HCT116 (cell line): ENCODE measurements around the gene FNDC8. TPM values are rescaled to one million over a fixed set of nuclear protein-coding genes. Genes with fewer than 3 reads are reported as not detected.

Experiments used
- ATAC-seq: fragments of 200-7000 bp; cut with Tn5 transposase; 2 replicates; pipeline ENCODE4 v1.9.1; 2020; ENCODE audit warnings: mild to moderate bottlenecking, moderate library complexity
- BruUV-seq: library from RNA; stranded (reverse); fragments of 400-500 nt; replicated peaks from 2 replicates; lab custom pipeline; 2021; lab: Mats Ljungman, UMichigan
- CTCF ChIA-PET: fragments of 300-600 bp; sonication (Branson Sonifier 250); formaldehyde crosslinking; loops from one replicate; lab custom pipeline; 2021; ENCODE audit warnings: antibody characterized with exemption; lab: Charles Lee
- POLR2A ChIA-PET: fragments of 300-600, 350-600 bp; sonication (Branson Sonifier 250); formaldehyde crosslinking; loops from one replicate; lab custom pipeline; 2021; ENCODE audit warnings: antibody characterized with exemption; lab: Charles Lee
- RAD21 ChIA-PET, 2 experiments: fragments of 300-600 bp; sonication (Branson Sonifier 250); formaldehyde crosslinking; loops; one replicate each; lab custom pipeline; 2023; ENCODE audit warnings: low total read pairs in 2 of 2; ENCODE audit not compliant: uncharacterized antibody in 2 of 2, unreplicated experiment in 2 of 2, low non-redundant PET in 1 of 2; lab: Charles Lee
- DNase-seq: peaks from one replicate; pipeline ENCODE4 v3.0.0-alpha.2; 2010; ENCODE audit warnings: low read depth, low spot score
- H2AFZ ChIP-seq: fragments of 200-600 bp; shearing (Covaris generic), sonication (generic); 2 replicates; pipeline ENCODE4 v1.6.1; 2017; ENCODE audit warnings: low read depth, mixed run types, mixed read lengths, antibody characterized with exemption, low read length; ENCODE audit not compliant: poor library complexity, severe bottlenecking
- H3K27ac ChIP-seq: 2 replicates; pipeline ENCODE4 v1.5.1; 2012; ENCODE audit warnings: low read depth, low read length
- H3K27me3 ChIP-seq: fragments of 200-600 bp; sonication (generic); 2 replicates; pipeline ENCODE4 v1.6.1; 2016; ENCODE audit warnings: mixed run types, low read length, mixed read lengths; ENCODE audit not compliant: insufficient read depth
- H3K36me3 ChIP-seq, 2 experiments: fragments of 200-500 bp in 1 of 2; fragments of 200-600 bp in 1 of 2; sonication (Bioruptor generic) in 1 of 2; sonication (generic) in 1 of 2; 2 replicates each; pipeline versions ENCODE4 v1.5.1 to v1.6.1; 2014 to 2016; ENCODE audit warnings: low read length in 2 of 2, inconsistent platforms in 1 of 2, mixed read lengths in 1 of 2, mixed run types in 1 of 2; ENCODE audit not compliant: insufficient read depth in 2 of 2, control insufficient read depth in 1 of 2
- H3K4me1 ChIP-seq, 2 experiments: fragments of 200-600 bp in 1 of 2; sonication (generic) in 1 of 2; 2 replicates each; pipeline versions ENCODE4 v1.5.1 to v1.6.1; 2012 to 2017; ENCODE audit warnings: low read length in 2 of 2, inconsistent platforms in 1 of 2, mild to moderate bottlenecking in 1 of 2, mixed read lengths in 1 of 2, mixed run types in 1 of 2, moderate library complexity in 1 of 2; ENCODE audit not compliant: insufficient read depth in 2 of 2, control insufficient read depth in 1 of 2
- H3K4me2 ChIP-seq: fragments of 200-600 bp; sonication (generic); 2 replicates; pipeline ENCODE4 v1.6.1; 2017; ENCODE audit warnings: mixed run types, low read length, mixed read lengths
- H3K4me3 ChIP-seq, 2 experiments: fragments of 200-600 bp in 1 of 2; sonication (generic) in 1 of 2; replicated peaks in 1 of 2; 2 replicates each; pipeline ENCODE4 v1.5.1; 2011 to 2016; ENCODE audit warnings: low read length in 2 of 2, control low read depth in 1 of 2, low read depth in 1 of 2, mild to moderate bottlenecking in 1 of 2, mixed read lengths in 1 of 2, mixed run types in 1 of 2
- H3K79me2 ChIP-seq: fragments of 200-600 bp; sonication (generic); 2 replicates; pipeline ENCODE4 v1.6.1; 2017; ENCODE audit warnings: mild to moderate bottlenecking, mixed run types, low read length, moderate library complexity, mixed read lengths; ENCODE audit not compliant: insufficient read depth
- H3K9ac ChIP-seq: fragments of 200-600 bp; sonication (generic); 2 replicates; pipeline ENCODE4 v1.6.1; 2016; ENCODE audit warnings: low read length, mixed read lengths
- H3K9me2 ChIP-seq: fragments of 200-600 bp; sonication (generic), shearing (Covaris generic); 2 replicates; pipeline ENCODE4 v1.6.1; 2017; ENCODE audit warnings: mixed run types, mild to moderate bottlenecking, moderate library complexity; ENCODE audit not compliant: insufficient read depth
- H3K9me3 ChIP-seq, 2 experiments: fragments of 200-500 bp in 1 of 2; fragments of 200-600 bp in 1 of 2; sonication (Bioruptor generic) in 1 of 2; sonication (generic) in 1 of 2; 2 replicates each; pipeline ENCODE4 v1.6.1; 2014 to 2017; ENCODE audit warnings: low read length in 2 of 2, mixed read lengths in 2 of 2, inconsistent platforms in 1 of 2, low read depth in 1 of 2, mild to moderate bottlenecking in 1 of 2, mixed run types in 1 of 2, moderate library complexity in 1 of 2; ENCODE audit not compliant: control insufficient read depth in 1 of 2, insufficient read depth in 1 of 2
- H4K20me1 ChIP-seq: fragments of 200-600 bp; sonication (generic), shearing (Covaris generic); 2 replicates; pipeline ENCODE4 v1.6.1; 2017; ENCODE audit warnings: mixed run types, mild to moderate bottlenecking, moderate library complexity; ENCODE audit not compliant: insufficient read depth
- TCF7L2 ChIP-seq: IDR thresholded peaks from 2 replicates; pipeline ENCODE4 v1.7.0; 2011; ENCODE audit warnings: borderline replicate concordance, inconsistent platforms; ENCODE audit not compliant: insufficient read depth, insufficient read length; ENCODE audit errors: extremely low read depth
- ZFX ChIP-seq: fragments of 450-650 bp; IDR thresholded peaks from 2 replicates; pipeline ENCODE4 v1.6.1; 2017
- ZNF274 ChIP-seq: fragments of 200-500 bp; sonication (Bioruptor generic); IDR thresholded peaks from 2 replicates; pipeline ENCODE4 v1.6.1; 2014; ENCODE audit warnings: mild to moderate bottlenecking, low read depth, low read length, inconsistent platforms
- intact Hi-C: fragments of 100-400 bp; cut with micrococcal nuclease; formaldehyde crosslinking; loops from 2 replicates; pipeline ENCODE4 v1.10.0; 2022
- total RNA-seq: library from RNA; stranded (reverse); gene quantifications from one replicate; pipeline ENCODE4 v1.2.1, GENCODE V29; 2021; ENCODE audit not compliant: unreplicated experiment
- TF ChIP-seq, protein P1 (sequence below): IDR thresholded peaks from 2 replicates; pipeline ENCODE4 v1.6.1; 2012
- TF ChIP-seq, protein P2 (sequence below): IDR thresholded peaks from 2 replicates; pipeline ENCODE4 v1.6.1; 2012; ENCODE audit warnings: low read depth

Gene FNDC8
- total RNA-seq, 1 experiment from 2014 or later, result not detected

DNA sequence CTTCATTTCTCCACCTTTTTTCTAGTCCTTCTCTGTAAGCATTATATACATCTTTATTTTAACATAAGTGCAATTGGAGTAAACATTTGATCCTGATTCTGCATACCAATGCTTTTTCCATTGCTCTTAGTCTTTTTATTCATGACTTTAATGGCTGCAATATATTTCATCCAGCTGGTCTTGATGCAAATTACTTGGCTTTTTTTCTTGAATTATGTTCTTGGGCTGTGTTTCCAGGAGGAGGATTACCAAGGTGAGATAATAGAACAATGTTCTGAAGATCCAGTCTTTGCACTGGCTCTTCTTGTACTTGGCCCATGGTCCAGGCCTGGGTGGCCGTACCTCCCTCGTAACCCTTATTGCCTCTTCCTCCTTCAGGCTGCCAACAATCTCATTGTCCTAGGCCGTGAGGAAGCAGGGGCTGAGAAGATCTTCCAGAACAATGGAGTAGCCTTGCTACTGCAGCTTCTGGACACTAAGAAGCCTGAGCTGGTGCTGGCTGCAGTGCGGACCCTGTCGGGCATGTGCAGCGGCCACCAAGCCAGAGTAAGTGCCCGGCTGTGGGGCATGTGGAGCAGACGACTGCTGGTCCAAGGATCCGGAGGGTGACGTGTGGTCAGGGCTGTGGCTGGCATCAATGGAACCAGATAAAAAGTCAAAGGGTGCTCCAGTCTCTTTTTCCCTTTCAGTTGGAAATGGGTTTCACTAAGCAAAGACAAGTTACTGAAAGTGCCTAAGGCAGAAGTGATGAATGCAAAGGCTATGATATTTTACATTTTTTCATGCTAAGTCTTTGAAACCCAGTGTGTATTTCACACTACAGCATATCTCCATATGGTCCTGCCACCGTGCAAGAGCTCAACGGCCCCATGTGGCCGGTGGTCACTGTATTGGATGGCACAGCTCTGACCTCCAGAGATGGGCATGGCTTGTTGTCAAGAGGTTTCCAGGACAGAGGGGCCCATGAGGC lies 33.1 kb downstream of the FNDC8 start:
- RAD21 ChIA-PET, result no interaction called here
- DNase-seq, result no peak
- intact Hi-C loops, result no loop called here
- Histone ChIP-seq H2AFZ (no peak overlapping the region), H3K27ac (no peak overlapping the region)
- no peak for ATAC-seq
- TF ChIP-seq ZFX, result no peak
- no peak for TF ChIP-seq ZNF274
- TF ChIP-seq, protein P1, sequence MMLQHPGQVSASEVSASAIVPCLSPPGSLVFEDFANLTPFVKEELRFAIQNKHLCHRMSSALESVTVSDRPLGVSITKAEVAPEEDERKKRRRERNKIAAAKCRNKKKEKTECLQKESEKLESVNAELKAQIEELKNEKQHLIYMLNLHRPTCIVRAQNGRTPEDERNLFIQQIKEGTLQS, result no peak
- TF ChIP-seq TCF7L2, result no peak
- TF ChIP-seq, protein P2, sequence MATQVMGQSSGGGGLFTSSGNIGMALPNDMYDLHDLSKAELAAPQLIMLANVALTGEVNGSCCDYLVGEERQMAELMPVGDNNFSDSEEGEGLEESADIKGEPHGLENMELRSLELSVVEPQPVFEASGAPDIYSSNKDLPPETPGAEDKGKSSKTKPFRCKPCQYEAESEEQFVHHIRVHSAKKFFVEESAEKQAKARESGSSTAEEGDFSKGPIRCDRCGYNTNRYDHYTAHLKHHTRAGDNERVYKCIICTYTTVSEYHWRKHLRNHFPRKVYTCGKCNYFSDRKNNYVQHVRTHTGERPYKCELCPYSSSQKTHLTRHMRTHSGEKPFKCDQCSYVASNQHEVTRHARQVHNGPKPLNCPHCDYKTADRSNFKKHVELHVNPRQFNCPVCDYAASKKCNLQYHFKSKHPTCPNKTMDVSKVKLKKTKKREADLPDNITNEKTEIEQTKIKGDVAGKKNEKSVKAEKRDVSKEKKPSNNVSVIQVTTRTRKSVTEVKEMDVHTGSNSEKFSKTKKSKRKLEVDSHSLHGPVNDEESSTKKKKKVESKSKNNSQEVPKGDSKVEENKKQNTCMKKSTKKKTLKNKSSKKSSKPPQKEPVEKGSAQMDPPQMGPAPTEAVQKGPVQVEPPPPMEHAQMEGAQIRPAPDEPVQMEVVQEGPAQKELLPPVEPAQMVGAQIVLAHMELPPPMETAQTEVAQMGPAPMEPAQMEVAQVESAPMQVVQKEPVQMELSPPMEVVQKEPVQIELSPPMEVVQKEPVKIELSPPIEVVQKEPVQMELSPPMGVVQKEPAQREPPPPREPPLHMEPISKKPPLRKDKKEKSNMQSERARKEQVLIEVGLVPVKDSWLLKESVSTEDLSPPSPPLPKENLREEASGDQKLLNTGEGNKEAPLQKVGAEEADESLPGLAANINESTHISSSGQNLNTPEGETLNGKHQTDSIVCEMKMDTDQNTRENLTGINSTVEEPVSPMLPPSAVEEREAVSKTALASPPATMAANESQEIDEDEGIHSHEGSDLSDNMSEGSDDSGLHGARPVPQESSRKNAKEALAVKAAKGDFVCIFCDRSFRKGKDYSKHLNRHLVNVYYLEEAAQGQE, result no peak
- TF ChIP-seq, all 23 proteins: peak for 0
- no peaks in the 10 kb centered on the region for H3K27me3 ChIP-seq
- no peaks in the 10 kb centered on the region for H4K20me1 ChIP-seq
- no peaks in the 10 kb centered on the region for H3K9me3 ChIP-seq
- no peaks in the 10 kb centered on the region for H3K9me2 ChIP-seq
- no peaks in the 10 kb centered on the region for H3K36me3 ChIP-seq
- no TSS peak for BruUV-seq
- no peaks in the 10 kb centered on the region for H3K79me2 ChIP-seq
- no peak overlapping the region for H3K9ac ChIP-seq
- CTCF ChIA-PET, result no interaction called here
- POLR2A ChIA-PET, result no interaction called here
- H3K4me1 ChIP-seq, result no peaks in the 10 kb centered on the region
- no peak overlapping the region for H3K4me3 ChIP-seq
- H3K4me2 ChIP-seq, result no peak overlapping the region
